ENCODE measurements around the gene BUD31.

Gene BUD31

GRCh38 chr7:99394188-99394502 lies 14.6 kb upstream of the BUD31 start:
- no peak overlapping the region for H3K4me3 ChIP-seq (ENCODE audit: low read length)
- DNase-seq (ENCODE audit: low read depth), result no peak
- no peak for TF ChIP-seq CTCF (conservative IDR thresholded peaks at IDR 0.05; ENCODE audit: low read length)

GRCh38 chr7:99395616-99396327 lies 13.0 kb upstream of the BUD31 start:
- DNase-seq (ENCODE audit: low read depth), result no peak
- H3K4me3 ChIP-seq (ENCODE audit: low read length), result no peak overlapping the region
- TF ChIP-seq CTCF (conservative IDR thresholded peaks at IDR 0.05; ENCODE audit: low read length), result 0 out of 2 replicates have a peak, but pooled peaks have one; percentile 8

- no peak for DNase-seq (ENCODE audit: low read depth)
- TF ChIP-seq CTCF (conservative IDR thresholded peaks at IDR 0.05; ENCODE audit: low read length), result no peak
- no peak overlapping the region for H3K4me3 ChIP-seq (ENCODE audit: low read length)
Measured at GRCh38 chr7:99396418-99397296, 12.1 kb upstream of the BUD31 start.

DNA sequence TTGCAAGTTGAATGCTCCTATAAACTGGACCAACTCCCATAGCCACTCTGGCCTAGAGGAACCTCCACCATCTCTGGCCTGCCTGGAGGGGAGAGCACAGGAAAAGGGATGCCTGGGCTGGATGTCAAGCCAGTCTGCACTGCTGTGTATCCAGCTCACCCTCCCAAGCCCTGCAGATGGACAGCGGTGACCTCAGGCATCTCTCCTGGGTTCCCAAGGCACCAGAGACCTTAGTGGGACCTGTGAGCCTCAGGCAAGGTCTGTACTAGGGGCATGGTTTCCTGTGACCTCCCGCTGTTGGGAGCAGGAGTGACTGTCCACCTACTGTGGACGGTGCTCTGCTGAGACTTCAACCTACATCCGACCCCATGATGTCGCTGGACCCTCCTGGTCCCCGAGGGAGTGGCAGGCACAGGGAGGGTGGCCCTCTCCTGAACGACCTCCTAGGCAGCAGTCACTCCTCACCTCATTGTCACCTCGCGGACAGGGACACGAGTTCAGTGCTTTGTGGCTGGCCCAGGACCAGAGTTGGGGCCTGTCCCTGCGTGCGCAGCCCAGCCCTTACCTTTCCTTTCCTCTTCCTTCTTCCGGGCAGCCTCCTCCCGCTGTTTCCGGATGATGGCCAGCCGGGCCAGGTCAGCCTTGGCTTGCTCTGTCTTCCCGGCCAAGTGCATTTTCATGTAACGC lies 11.3 kb upstream of the BUD31 start:
- no peak for DNase-seq (ENCODE audit: low read depth)
- H3K4me3 ChIP-seq (ENCODE audit: low read length), result no peak overlapping the region
- no peak for TF ChIP-seq CTCF (conservative IDR thresholded peaks at IDR 0.05; ENCODE audit: low read length)

DNA sequence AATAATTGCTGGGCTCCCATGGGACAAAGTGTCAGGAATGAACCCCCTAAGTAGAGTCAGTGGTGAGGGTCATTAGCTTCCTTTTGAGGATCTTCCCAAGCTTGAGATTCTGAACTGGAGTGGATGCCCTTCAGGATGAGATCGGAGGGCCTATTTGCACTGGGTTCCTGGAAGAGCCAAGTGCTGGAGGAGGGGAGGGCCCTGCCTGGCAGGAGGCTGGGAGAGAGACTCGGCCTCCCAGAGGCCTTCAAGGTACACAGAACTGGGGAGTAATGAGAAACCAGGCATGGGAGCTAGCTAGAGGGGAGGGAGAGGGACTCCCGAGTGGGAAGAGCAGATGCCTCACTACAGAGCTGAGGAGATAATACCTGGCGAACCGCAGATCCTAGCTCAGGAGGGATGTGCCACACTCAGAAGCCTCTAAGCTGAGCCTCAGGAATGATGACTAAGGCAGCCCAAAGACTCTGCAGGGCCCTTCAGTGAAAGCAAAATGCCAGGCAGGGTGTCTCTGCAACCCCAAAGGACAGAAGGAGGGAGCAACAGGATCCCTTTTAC lies 9.8 kb upstream of the BUD31 start:
- no peak for DNase-seq (ENCODE audit: low read depth)
- TF ChIP-seq CTCF (conservative IDR thresholded peaks at IDR 0.05; ENCODE audit: low read length), result no peak
- H3K4me3 ChIP-seq (ENCODE audit: low read length), result no peak overlapping the region

- no peak for TF ChIP-seq CTCF (conservative IDR thresholded peaks at IDR 0.05; ENCODE audit: low read length)
- no peak overlapping the region for H3K4me3 ChIP-seq (ENCODE audit: low read length)
- DNase-seq (ENCODE audit: low read depth), result no peak
Measured at GRCh38 chr7:99399597-99399996, 9.2 kb upstream of the BUD31 start.
